Gastroesophageal sphincter (tissue), 4 donors: ENCODE measurements around the gene HYAL2. TPM values are rescaled to one million over a fixed set of nuclear protein-coding genes. Genes with fewer than 3 reads are reported as not detected.

Experiments
- ATAC-seq: fragments of 150-250 bp; one replicate; pipeline ENCODE4 v1.9.1; 2016; ENCODE audit warnings: mild to moderate bottlenecking, moderate library complexity
- H3K27ac ChIP-seq, 4 donors: fragments of 200-600 bp; sonication (generic) in 3 of 4; 1 replicate in 3 of 4; 2 replicates in 1 of 4; pipeline ENCODE4 v1.5.1; 2016 to 2019
- H3K27me3 ChIP-seq: fragments of 200-600 bp; sonication (generic); one replicate; pipeline ENCODE4 v1.5.1; 2019
- H3K36me3 ChIP-seq, 2 donors: fragments of 200-600 bp; sonication (generic); one replicate each; pipeline ENCODE4 v1.5.1; 2019; ENCODE audit warnings: control low read depth in 1 of 2
- H3K4me1 ChIP-seq, 3 donors: fragments of 200-600 bp; sonication (generic); 1 replicate in 2 of 3; 2 replicates in 1 of 3; pipeline ENCODE4 v1.5.1; 2016 to 2019; ENCODE audit warnings: control low read depth in 2 of 3
- H3K4me3 ChIP-seq, 2 donors: fragments of 200-600 bp; sonication (generic); one replicate each; pipeline ENCODE4 v1.5.1; 2019; ENCODE audit warnings: mild to moderate bottlenecking in 1 of 2, moderate library complexity in 1 of 2
- H3K9me3 ChIP-seq, 3 donors: fragments of 200-600 bp; sonication (generic); one replicate each; pipeline ENCODE4 v1.5.1; 2017 to 2019; ENCODE audit warnings: control low read depth in 2 of 3
- CTCF ChIP-seq, 4 experiments: fragments of 200-600 bp in 2 of 4; fragments of 450-650 bp in 2 of 4; sonication (generic) in 1 of 4; IDR thresholded peaks; one replicate each; pipeline ENCODE4 v1.5.1; 2017 to 2019; ENCODE audit warnings: antibody characterized with exemption in 4 of 4, mild to moderate bottlenecking in 2 of 4, moderate library complexity in 2 of 4
- EP300 ChIP-seq: sonication (generic); formaldehyde crosslinking; IDR thresholded peaks from one replicate; pipeline ENCODE4 v1.6.1; 2017; ENCODE audit warnings: antibody characterized with exemption, mild to moderate bottlenecking
- POLR2A ChIP-seq, 2 donors: fragments of 450-650 bp; IDR thresholded peaks; one replicate each; pipeline ENCODE4 v1.6.1; 2017; ENCODE audit warnings: antibody characterized with exemption in 2 of 2, mild to moderate bottlenecking in 2 of 2, moderate library complexity in 1 of 2
- POLR2AphosphoS5 ChIP-seq: sonication (generic); formaldehyde crosslinking; IDR thresholded peaks from one replicate; pipeline ENCODE4 v1.6.1; 2017; ENCODE audit warnings: antibody characterized with exemption
- WGBS, 2 donors: methylation state at CpG; one replicate each; pipeline ENCODE4 v1.1.5; 2018; ENCODE audit warnings: low coverage in 1 of 2; 5-methylcytosine and 5-hydroxymethylcytosine counted together
- total RNA-seq, 4 donors: library from RNA; depleted of rRNA; stranded (reverse); fragments of >200 nt; gene quantifications; one replicate each; pipeline ENCODE4 v1.1.0, GENCODE V29; 2016

HYAL2 gene
- total RNA-seq, 4 donors from 2014 or later = 37.2 to 87.0 (median 74.8) TPM

GRCh38 chr3:50300681-50301254 is 21.8 kb downstream of the HYAL2 start:
- WGBS, 2 donors = no CpG with 5 or more reads among the region's 6 CpGs
- Histone ChIP-seq H3K4me1 (peaks cover 0 to 56% (median 26%) of the 10 kb centered on the region in 3 donors), H3K27ac (peak overlapping the region; percentile 64 to 92 (median 90)), H3K4me3 (peak overlapping the region in 1 of 2 donors; percentile 68), H3K36me3 (peaks cover 0 to 12% of the 10 kb centered on the region in 2 donors), H3K27me3 (no peaks in the 10 kb centered on the region), H3K9me3 (no peaks in the 10 kb centered on the region)
- ATAC-seq = no peak
- TF ChIP-seq CTCF (IDR thresholded peaks at IDR 0.05) (no peak), POLR2A (IDR thresholded peaks at IDR 0.05) (no peak), POLR2AphosphoS5 (no peak), EP300 (no peak)

GRCh38 chr3:50299929-50300680 is 22.4 kb downstream of the HYAL2 start:
- peaks cover 0 to 56% (median 26%) of the 10 kb centered on the region in 3 donors for H3K4me1 ChIP-seq
- 26 to 27% methylated on average over 5 of the region's 12 CpGs for WGBS, 2 donors
- no peak for TF ChIP-seq POLR2AphosphoS5
- H3K27ac ChIP-seq = peak overlapping the region; percentile 64 to 92 (median 90)
- H3K36me3 ChIP-seq = peaks cover 0 to 12% of the 10 kb centered on the region in 2 donors
- peak overlapping the region; percentile 29 to 68 for H3K4me3 ChIP-seq
- H3K9me3 ChIP-seq = no peaks in the 10 kb centered on the region
- H3K27me3 ChIP-seq = no peaks in the 10 kb centered on the region
- no peak for ATAC-seq

- Histone ChIP-seq H3K27me3 (no peaks in the 10 kb centered on the region), H3K9me3 (no peaks in the 10 kb centered on the region), H3K27ac (peak overlapping the region; percentile 64 to 92 (median 90)), H3K36me3 (peaks cover 0 to 12% of the 10 kb centered on the region in 2 donors), H3K4me1 (peaks cover 0 to 56% (median 26%) of the 10 kb centered on the region in 3 donors), H3K4me3 (peak overlapping the region; percentile 29 to 68)
- no peak for ATAC-seq
- TF ChIP-seq POLR2AphosphoS5 = no peak
- TF ChIP-seq POLR2A (IDR thresholded peaks at IDR 0.05) = no peak
- TF ChIP-seq CTCF (IDR thresholded peaks at IDR 0.05) = no peak
- no peak for TF ChIP-seq EP300
- WGBS, 2 donors = 0% methylated on average over 1 of the region's 12 CpGs; no CpG with 5 or more reads in 1 of the 2 donors
Observed at GRCh38 chr3:50299638-50299928, 23.0 kb downstream of the HYAL2 start.

GRCh38 chr3:50298836-50299637 is 23.5 kb downstream of the HYAL2 start, which contains the start of the genes HYAL3 and NAA80:
HYAL3 (minus strand) TSS chr3:50299405; CDS start chr3:50295602, 3,803 bp downstream.
NAA80 (minus strand) TSS chr3:50299405; CDS start chr3:50297463, 1,942 bp downstream.
- H3K36me3 ChIP-seq = peaks cover 0 to 12% of the 10 kb centered on the region in 2 donors
- H3K9me3 ChIP-seq = no peaks in the 10 kb centered on the region
- peaks cover 0 to 56% (median 26%) of the 10 kb centered on the region in 3 donors for H3K4me1 ChIP-seq
- 1% methylated on average over 14 of the region's 61 CpGs; no CpG with 5 or more reads in 1 of the 2 donors for WGBS, 2 donors
- TF ChIP-seq EP300 = no peak
- peak; percentile 91 to 92 for TF ChIP-seq POLR2A (IDR thresholded peaks at IDR 0.05)
- TF ChIP-seq CTCF (IDR thresholded peaks at IDR 0.05) = peak in 3 of 4 experiments; percentile 40 to 76 (median 69)
- TF ChIP-seq POLR2AphosphoS5 = peak; percentile 92
- peak within 1 kb of the TSS; percentile 41 to 68 for H3K4me3 ChIP-seq
- no peaks in the 10 kb centered on the region for H3K27me3 ChIP-seq
- peak; percentile 92 for ATAC-seq
- peak within 1 kb of the TSS; percentile 64 to 92 (median 90) for H3K27ac ChIP-seq
